ENCODE results near the gene KRT7.

- TF ChIP-seq CTCF (IDR thresholded peaks at IDR 0.05; ENCODE audit: low read depth, low read length), result no peak
- TF ChIP-seq EZH2phosphoT487 (IDR thresholded peaks at IDR 0.05; ENCODE audit: low read depth), result no peak
Measured at GRCh38 chr12:52197371-52198231, 35.4 kb upstream of the KRT7 start.

Data from OCI-LY3 (cell line).